ENCODE results near the gene CTDNEP1. TPM values are rescaled to one million over a fixed set of nuclear protein-coding genes. Genes with fewer than 3 reads are reported as not detected.

CTDNEP1 gene
- polyA plus RNA-seq, 1 donor = 184 TPM

- DNase-seq = no peak
These were observed 27.9 kb upstream of the CTDNEP1 start for GRCh38 chr17:7279448-7279847.

GRCh38 chr17:7266784-7267183 is 15.2 kb upstream of the CTDNEP1 start:
- no peak for DNase-seq

GRCh38 chr17:7263801-7264078 is 12.2 kb upstream of the CTDNEP1 start:
- DNase-seq = no peak

- no peak for DNase-seq
These were observed 11.6 kb upstream of the CTDNEP1 start for GRCh38 chr17:7262935-7263800.

- no peak for DNase-seq
These were observed 10.8 kb upstream of the CTDNEP1 start, which contains the start of gene CLDN7 for GRCh38 chr17:7262192-7262934. CLDN7 (minus strand) TSS chr17:7262478; CDS start chr17:7262043, 435 bp downstream.

GRCh38 chr17:7261379-7262191 is 10.1 kb upstream of the CTDNEP1 start:
- DNase-seq = no peak

- DNase-seq = no peak
These were observed 9.3 kb upstream of the CTDNEP1 start for GRCh38 chr17:7260651-7261378.

- DNase-seq = no peak
These were observed 8.6 kb upstream of the CTDNEP1 start for GRCh38 chr17:7260151-7260550.

GRCh38 chr17:7259555-7259889 is 8.0 kb upstream of the CTDNEP1 start:
- DNase-seq = no peak

- DNase-seq = no peak
These were observed 7.4 kb upstream of the CTDNEP1 start for GRCh38 chr17:7258731-7259554.

- no peak for DNase-seq
These were observed 5.4 kb upstream of the CTDNEP1 start for GRCh38 chr17:7256766-7257456.

GRCh38 chr17:7254511-7254910 is 3.0 kb upstream of the CTDNEP1 start:
- DNase-seq = no peak

- no peak for DNase-seq
These were observed 1.5 kb upstream of the CTDNEP1 start for GRCh38 chr17:7253082-7253481.

GRCh38 chr17:7252176-7253043 is 876 bp upstream of the CTDNEP1 start, which contains the start of gene ELP5:
ELP5 (plus strand) TSS chr17:7252215; CDS start chr17:7252551, 336 bp downstream.
- DNase-seq = peak; percentile 94

- no peak for DNase-seq
These were observed 573 bp downstream of the CTDNEP1 start for GRCh38 chr17:7250695-7251627.

GRCh38 chr17:7249830-7250229 is 1.7 kb downstream of the CTDNEP1 start:
- no peak for DNase-seq

GRCh38 chr17:7249214-7249613 is 2.3 kb downstream of the CTDNEP1 start:
- DNase-seq = no peak

GRCh38 chr17:7248796-7249195 is 2.7 kb downstream of the CTDNEP1 start:
- DNase-seq = no peak

GRCh38 chr17:7246779-7247178 is 4.8 kb downstream of the CTDNEP1 start:
- DNase-seq = no peak
